Stomach (tissue), 9 donors: Measurements from ENCODE around the gene PNMA1. TPM values are rescaled to one million over a fixed set of nuclear protein-coding genes. Genes with fewer than 3 reads are reported as not detected.
A peak's percentile ranks its signal among the peaks of the same experiment; 100 is the strongest.

Experiments
- DNase-seq, 2 donors: peaks; one replicate each; pipeline versions ENCODE4 v3.0.0 to v3.0.0-alpha.2; 2013 to 2019
- H3K27ac ChIP-seq, 5 donors: fragments of 200-600 bp in 4 of 5; sonication (generic) in 4 of 5; one replicate each; pipeline ENCODE4 v1.5.1; 2013 to 2019; ENCODE audit warnings: mild to moderate bottlenecking in 1 of 5, moderate library complexity in 1 of 5
- H3K27me3 ChIP-seq, 3 donors: fragments of 200-600 bp; sonication (generic); one replicate each; pipeline ENCODE4 v1.5.1; 2017 to 2019; ENCODE audit warnings: mixed run types in 1 of 3
- H3K36me3 ChIP-seq, 4 donors: fragments of 200-600 bp; sonication (generic); 1 replicate in 3 of 4; 2 replicates in 1 of 4; pipeline ENCODE4 v1.5.1; 2016 to 2019
- H3K4me1 ChIP-seq, 4 donors: fragments of 200-600 bp; sonication (generic); one replicate each; pipeline ENCODE4 v1.5.1; 2016 to 2019
- H3K4me3 ChIP-seq, 4 donors: fragments of 200-600 bp; sonication (generic) in 3 of 4; one replicate each; pipeline ENCODE4 v1.5.1; 2016 to 2019; ENCODE audit warnings: mild to moderate bottlenecking in 1 of 4
- H3K9me3 ChIP-seq, 4 donors: fragments of 200-600 bp; sonication (generic); one replicate each; pipeline ENCODE4 v1.5.1; 2016 to 2019
- EP300 ChIP-seq: sonication (generic); formaldehyde crosslinking; IDR thresholded peaks from one replicate; pipeline ENCODE4 v1.6.1; 2017; ENCODE audit warnings: antibody characterized with exemption
- POLR2A ChIP-seq, 4 donors: fragments of 450-650 bp; IDR thresholded peaks; one replicate each; pipeline ENCODE4 v1.6.1; 2016; ENCODE audit warnings: antibody characterized with exemption in 4 of 4, control low read depth in 2 of 4, mild to moderate bottlenecking in 1 of 4, moderate library complexity in 1 of 4
- POLR2AphosphoS5 ChIP-seq, 3 donors: sonication (generic); formaldehyde crosslinking; IDR thresholded peaks; one replicate each; pipeline ENCODE4 v1.6.1; 2016; ENCODE audit warnings: antibody characterized with exemption in 3 of 3
- WGBS, 5 donors: extraction: QIAGEN DNeasy Blood & Tissue Kit in 3 of 5; methylation state at CpG; one replicate each; pipeline versions ENCODE4 v1.1.5 to v1.1.7; 2013 to 2018; 5-methylcytosine and 5-hydroxymethylcytosine counted together
- intact Hi-C: fragments of 100-400 bp; cut with DNase I; formaldehyde crosslinking; loops from one replicate; pipeline ENCODE4 v1.15.1; 2023; ENCODE audit warnings: low total_unique reads
- polyA plus RNA-seq, 3 donors: library from polyadenylated mRNA; stranded (reverse); fragments of 200-250 nt; gene quantifications; one replicate each; pipeline ENCODE4 v1.2.3, GENCODE V29; 2013
- total RNA-seq, 5 donors: library from RNA; depleted of rRNA; stranded (reverse); fragments of >200 nt; gene quantifications; one replicate each; pipeline versions ENCODE4 v1.1.0 to v1.2.3, GENCODE V29; 2014 to 2016
- TF ChIP-seq, protein P1 (sequence below), 7 experiments: fragments of 450-650 bp in 4 of 7; fragments of 200-600 bp in 3 of 7; sonication (generic) in 3 of 7; IDR thresholded peaks; one replicate each; pipeline ENCODE4 v1.5.1; 2016 to 2019; ENCODE audit warnings: antibody characterized with exemption in 7 of 7, control low read depth in 2 of 7, mild to moderate bottlenecking in 1 of 7
- donor health status: healthy with polysubstance abuse.
- donor health status: Bipolar disorder and iron deficiency.
- donor health status: healthy.

Gene PNMA1
- total and polyA plus RNA-seq, 8 donors: 13.9 to 42.3 (median 18.3) TPM

DNA sequence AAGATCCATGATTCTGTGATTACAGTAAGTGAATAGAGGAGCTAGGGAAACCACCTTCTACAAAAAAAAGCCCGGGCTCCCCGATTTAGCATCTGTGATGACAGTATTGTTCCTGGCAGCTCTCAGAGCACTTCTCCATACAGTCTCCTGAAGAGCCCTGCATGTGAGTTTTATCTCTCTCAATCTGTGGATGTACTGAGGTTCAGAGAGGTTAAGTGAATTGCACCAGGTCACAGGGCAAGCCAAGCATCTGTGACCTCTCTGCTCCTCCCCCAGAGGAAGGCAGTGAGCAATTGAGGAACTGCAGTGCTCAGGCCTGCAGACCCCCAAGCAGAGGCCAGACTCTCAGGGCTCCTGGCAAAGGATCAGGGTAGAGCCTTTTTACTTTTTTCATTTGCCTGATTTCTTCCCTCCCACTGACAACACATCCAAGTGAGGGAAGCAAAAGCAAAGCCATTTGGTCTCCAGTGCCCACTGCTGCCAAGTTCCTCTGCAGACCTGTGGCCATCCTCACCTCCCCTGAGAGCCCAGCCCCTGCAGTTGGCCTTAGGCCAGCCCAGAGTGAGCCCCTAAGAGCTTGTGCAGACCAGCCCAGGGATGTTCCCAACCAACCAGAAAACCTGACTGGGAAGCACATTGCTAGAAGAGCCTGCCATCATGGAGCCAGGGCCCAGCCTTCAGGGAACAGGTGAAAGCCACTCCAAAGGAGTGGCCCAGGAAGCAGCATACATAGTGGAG, 47.6 kb upstream of the PNMA1 start:
- TF ChIP-seq POLR2A (IDR thresholded peaks at IDR 0.05): no peak
- no peak for TF ChIP-seq POLR2AphosphoS5 (IDR thresholded peaks at IDR 0.05)
- no peak for TF ChIP-seq EP300
- H3K27ac ChIP-seq: peak overlapping the region; percentile 83 to 100 (median 100)

DNA sequence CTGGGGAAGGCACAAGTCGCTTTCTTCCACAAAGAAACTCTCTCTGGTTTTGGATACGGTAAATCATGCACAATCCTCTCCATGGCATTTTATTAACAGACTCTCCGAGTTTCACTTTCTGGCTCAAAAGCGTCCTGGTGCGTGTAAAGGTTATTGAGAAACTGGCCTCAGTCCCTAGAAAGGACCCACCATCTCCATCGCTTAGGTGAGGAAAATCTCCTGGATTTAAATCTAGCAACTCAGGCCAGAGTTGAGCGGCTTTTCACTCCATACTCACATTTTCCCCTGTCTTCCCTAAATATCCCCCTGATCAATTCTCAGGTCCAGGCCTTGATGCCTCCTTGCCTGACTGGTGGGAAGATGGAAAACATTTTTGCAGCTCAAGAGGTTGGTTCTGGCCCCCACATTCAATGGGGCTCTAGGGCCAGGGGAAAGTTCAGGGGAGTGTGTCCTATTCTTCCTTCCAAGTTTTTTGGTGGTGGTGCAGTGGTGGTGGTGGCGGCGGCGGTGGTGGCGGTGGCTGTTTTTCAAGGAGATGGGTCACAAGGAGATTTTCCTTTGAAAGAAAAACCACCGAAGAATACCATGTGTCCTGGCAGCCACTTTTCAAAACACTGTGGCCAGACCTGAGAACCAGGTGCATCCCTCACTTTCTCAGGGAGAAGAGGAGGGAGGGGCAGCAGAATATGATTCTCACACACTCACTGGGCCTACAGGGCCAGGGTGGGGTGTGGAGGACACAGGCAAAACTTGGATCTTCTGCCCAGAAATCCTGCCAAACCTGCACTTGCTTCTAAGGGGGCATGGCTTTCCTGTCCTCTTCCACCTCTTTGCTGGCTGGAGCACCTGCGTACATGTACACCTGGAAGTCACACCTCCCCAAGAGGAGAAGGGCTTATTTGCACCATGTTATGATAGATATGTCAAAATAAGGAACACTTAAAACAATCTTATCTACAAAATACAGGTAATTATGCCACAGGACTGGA, 46.7 kb upstream of the PNMA1 start:
- no peak for TF ChIP-seq POLR2AphosphoS5 (IDR thresholded peaks at IDR 0.05)
- TF ChIP-seq EP300: no peak
- TF ChIP-seq POLR2A (IDR thresholded peaks at IDR 0.05): no peak
- TF ChIP-seq, protein P1, sequence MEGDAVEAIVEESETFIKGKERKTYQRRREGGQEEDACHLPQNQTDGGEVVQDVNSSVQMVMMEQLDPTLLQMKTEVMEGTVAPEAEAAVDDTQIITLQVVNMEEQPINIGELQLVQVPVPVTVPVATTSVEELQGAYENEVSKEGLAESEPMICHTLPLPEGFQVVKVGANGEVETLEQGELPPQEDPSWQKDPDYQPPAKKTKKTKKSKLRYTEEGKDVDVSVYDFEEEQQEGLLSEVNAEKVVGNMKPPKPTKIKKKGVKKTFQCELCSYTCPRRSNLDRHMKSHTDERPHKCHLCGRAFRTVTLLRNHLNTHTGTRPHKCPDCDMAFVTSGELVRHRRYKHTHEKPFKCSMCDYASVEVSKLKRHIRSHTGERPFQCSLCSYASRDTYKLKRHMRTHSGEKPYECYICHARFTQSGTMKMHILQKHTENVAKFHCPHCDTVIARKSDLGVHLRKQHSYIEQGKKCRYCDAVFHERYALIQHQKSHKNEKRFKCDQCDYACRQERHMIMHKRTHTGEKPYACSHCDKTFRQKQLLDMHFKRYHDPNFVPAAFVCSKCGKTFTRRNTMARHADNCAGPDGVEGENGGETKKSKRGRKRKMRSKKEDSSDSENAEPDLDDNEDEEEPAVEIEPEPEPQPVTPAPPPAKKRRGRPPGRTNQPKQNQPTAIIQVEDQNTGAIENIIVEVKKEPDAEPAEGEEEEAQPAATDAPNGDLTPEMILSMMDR (IDR thresholded peaks at IDR 0.05): no peak
- peak overlapping the region; percentile 98 to 100 (median 100) for H3K27ac ChIP-seq
- intact Hi-C loops: no loop called here
- H3K4me3 ChIP-seq: peak overlapping the region; percentile 59 to 84 (median 72)
- H3K9me3 ChIP-seq: no peaks in the 10 kb centered on the region
- H3K27me3 ChIP-seq: no peaks in the 10 kb centered on the region
- peaks cover 83 to 94% (median 87%) of the 10 kb centered on the region in 4 donors for H3K4me1 ChIP-seq
- H3K36me3 ChIP-seq: no peaks in the 10 kb centered on the region
- DNase-seq: peak in 1 of 2 donors; percentile 36
- WGBS, 5 donors: 47 to 48% (median 48%) methylated on average over 13 of the region's 13 CpGs

More for the DNA sequence above, 47.6 kb upstream of the PNMA1 start:
- DNase-seq: peak in 1 of 2 donors; percentile 30
- Histone ChIP-seq H3K9me3 (no peaks in the 10 kb centered on the region), H3K4me3 (no peak overlapping the region), H3K27me3 (no peaks in the 10 kb centered on the region), H3K36me3 (no peaks in the 10 kb centered on the region), H3K4me1 (peaks cover 76 to 88% (median 87%) of the 10 kb centered on the region in 4 donors)
- intact Hi-C loops: no loop called here
- WGBS, 5 donors: 8 to 36% (median 31%) methylated on average over 2 of the region's 2 CpGs

DNA sequence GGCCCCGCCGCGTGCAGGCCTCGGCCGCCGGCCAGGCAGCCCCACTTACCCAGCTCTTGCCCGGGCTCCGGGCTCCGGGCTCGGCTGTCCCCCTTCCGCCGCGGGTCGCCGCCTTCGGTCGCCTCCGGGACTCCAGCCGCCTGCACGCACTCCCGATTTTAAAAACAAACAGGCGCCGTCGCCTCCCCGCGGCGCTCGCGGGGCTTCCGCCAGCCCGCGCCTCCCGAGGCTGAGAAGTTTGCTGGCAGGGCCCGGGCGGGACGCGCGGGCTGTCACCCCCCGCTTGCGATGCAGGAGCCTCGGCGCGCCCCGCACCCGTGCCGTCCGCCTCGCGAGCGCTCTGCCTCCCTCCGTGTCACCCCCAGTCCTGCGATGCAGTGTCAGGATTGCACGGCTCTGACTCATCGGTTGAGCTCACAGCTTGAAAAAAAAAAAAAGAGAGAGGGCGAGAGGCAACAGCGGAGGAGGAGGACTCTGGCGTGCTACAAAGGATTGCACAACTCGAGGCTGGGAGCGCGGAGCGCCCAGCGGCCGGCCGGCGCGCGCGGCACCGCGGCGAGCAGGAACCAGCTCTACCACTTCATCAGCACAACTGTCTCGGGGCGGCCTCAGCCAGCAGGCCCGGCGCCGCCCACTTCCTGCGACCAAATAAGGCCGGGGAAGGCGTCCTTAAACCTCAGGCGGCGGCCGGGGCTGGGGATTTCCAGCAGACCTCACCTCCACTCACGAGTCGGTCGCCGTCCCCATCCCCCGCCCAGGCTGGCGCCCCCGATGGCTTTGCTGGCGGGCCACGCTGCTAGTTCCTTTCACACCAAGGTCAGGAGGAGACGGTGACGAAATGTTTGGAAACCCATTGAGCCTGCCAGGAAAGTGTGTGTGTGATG, 45.8 kb upstream of the PNMA1 start:
- Histone ChIP-seq H3K9me3 (no peaks in the 10 kb centered on the region), H3K4me1 (peaks cover 83 to 94% (median 87%) of the 10 kb centered on the region in 4 donors), H3K27ac (peak overlapping the region; percentile 98 to 100 (median 100)), H3K27me3 (no peaks in the 10 kb centered on the region), H3K36me3 (no peaks in the 10 kb centered on the region), H3K4me3 (peak overlapping the region; percentile 59 to 84 (median 72))
- WGBS, 5 donors: 0% methylated on average over 47 to 93 of the region's 93 CpGs
- TF ChIP-seq, protein P1 (IDR thresholded peaks at IDR 0.05): peak in 1 of 7 experiments; percentile 9
- peak in 2 of 4 donors; percentile 82 to 84 for TF ChIP-seq POLR2A (IDR thresholded peaks at IDR 0.05)
- peak; percentile 87 to 98 (median 97) for TF ChIP-seq POLR2AphosphoS5 (IDR thresholded peaks at IDR 0.05)
- peak; percentile 66 for TF ChIP-seq EP300
- DNase-seq: peak; percentile 98 to 99
- intact Hi-C loops: no loop called here

DNA sequence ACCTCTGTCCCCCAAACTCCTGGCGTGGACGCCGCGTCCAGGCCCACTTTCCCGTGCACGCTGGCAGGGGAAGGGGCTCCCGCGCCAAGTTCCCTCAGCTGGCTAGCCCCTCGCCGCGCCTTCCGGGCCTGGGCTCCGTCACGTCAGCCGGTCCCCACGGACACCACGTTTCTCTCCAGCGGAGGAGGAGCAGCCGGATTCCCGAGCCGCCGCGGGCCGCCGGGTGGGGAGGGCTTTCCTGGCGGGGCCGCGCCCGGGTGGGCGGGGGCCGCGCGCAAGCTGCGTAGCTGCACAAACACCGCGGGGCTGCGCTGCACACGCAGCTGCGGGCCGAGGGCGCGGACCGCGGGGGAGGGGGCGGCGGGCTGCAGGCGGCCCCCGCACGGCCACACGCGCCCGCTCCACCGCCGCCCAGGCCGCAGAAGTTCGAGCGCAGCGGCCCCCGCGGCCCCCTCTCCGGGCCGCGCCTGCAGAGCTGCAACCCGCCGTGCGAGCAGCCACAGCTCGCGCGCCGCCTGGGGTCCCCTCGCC, 45.1 kb upstream of the PNMA1 start:
- Histone ChIP-seq H3K4me3 (peak overlapping the region; percentile 59 to 84 (median 72)), H3K27ac (peak overlapping the region; percentile 98 to 100 (median 100)), H3K4me1 (peaks cover 83 to 94% (median 87%) of the 10 kb centered on the region in 4 donors), H3K36me3 (no peaks in the 10 kb centered on the region), H3K9me3 (no peaks in the 10 kb centered on the region), H3K27me3 (no peaks in the 10 kb centered on the region)
- intact Hi-C loops: no loop called here
- WGBS, 5 donors: 0 to 1% (median 0%) methylated on average over 1 to 71 of the region's 71 CpGs
- TF ChIP-seq POLR2AphosphoS5 (IDR thresholded peaks at IDR 0.05) (peak; percentile 4 to 71 (median 66)), EP300 (no peak), POLR2A (IDR thresholded peaks at IDR 0.05) (no peak)
- TF ChIP-seq, protein P1 (IDR thresholded peaks at IDR 0.05): no peak
- peak; percentile 64 to 93 for DNase-seq
